PC-9 (cell line): Measurements from ENCODE around the gene TAS2R20. TPM values are rescaled to one million over a fixed set of nuclear protein-coding genes. Genes with fewer than 3 reads are reported as not detected.

Experiments
- BruUV-seq: library from RNA; stranded (reverse); fragments of 400-500 nt; replicated peaks from 2 replicates; lab custom pipeline; 2021; lab: Mats Ljungman, UMichigan
- CTCF ChIA-PET: fragments of 300-600 bp; sonication (Branson Sonifier 250); formaldehyde crosslinking; loops from one replicate; lab custom pipeline; 2022; ENCODE audit warnings: antibody characterized with exemption; lab: Charles Lee
- POLR2A ChIA-PET: fragments of 300-600 bp; sonication (Branson Sonifier 250); formaldehyde crosslinking; loops from one replicate; lab custom pipeline; 2022; ENCODE audit warnings: antibody characterized with exemption; ENCODE audit not compliant: unreplicated experiment; lab: Charles Lee
- DNase-seq, 2 experiments: peaks; one replicate each; pipeline versions ENCODE4 v3.0.0 to v3.0.0-alpha.2; 2015 to 2022; ENCODE audit warnings: mixed read lengths in 1 of 2
- H2AFZ ChIP-seq: fragments of 200-600 bp; sonication (generic); 2 replicates; pipeline ENCODE4 v1.8.1; 2017; ENCODE audit warnings: antibody characterized with exemption
- H3F3A ChIP-seq: fragments of 200-600 bp; sonication (generic); 2 replicates; pipeline ENCODE4 v1.8.1; 2017; ENCODE audit warnings: antibody characterized with exemption, mild to moderate bottlenecking, low read depth; ENCODE audit not compliant: insufficient read depth
- H3K27ac ChIP-seq: fragments of 200-600 bp; sonication (generic); 2 replicates; pipeline ENCODE4 v1.6.1; 2016; ENCODE audit warnings: mixed run types
- H3K27me3 ChIP-seq: fragments of 200-600 bp; sonication (generic); 2 replicates; pipeline ENCODE4 v1.6.1; 2016; ENCODE audit warnings: low read depth, mixed run types; ENCODE audit not compliant: insufficient read depth
- H3K36me3 ChIP-seq: fragments of 200-600 bp; sonication (generic); 2 replicates; pipeline ENCODE4 v1.6.1; 2016; ENCODE audit warnings: low read depth, mixed run types
- H3K4me1 ChIP-seq: fragments of 200-600 bp; sonication (generic); replicated peaks from 2 replicates; pipeline ENCODE4 v1.6.1; 2016; ENCODE audit warnings: mixed run types; ENCODE audit not compliant: insufficient read depth
- H3K4me2 ChIP-seq: fragments of 200-600 bp; sonication (generic); 2 replicates; pipeline ENCODE4 v1.6.1; 2017; ENCODE audit warnings: mixed run types
- H3K4me3 ChIP-seq: fragments of 200-600 bp; sonication (generic); 2 replicates; pipeline ENCODE4 v1.6.1; 2016; ENCODE audit warnings: mixed run types
- H3K79me2 ChIP-seq: fragments of 200-600 bp; sonication (generic); 2 replicates; pipeline ENCODE4 v1.6.1; 2017; ENCODE audit warnings: low read depth, mixed run types
- H3K9me2 ChIP-seq: fragments of 200-600 bp; sonication (generic); 2 replicates; pipeline ENCODE4 v1.8.1; 2017; ENCODE audit warnings: mild to moderate bottlenecking; ENCODE audit not compliant: insufficient read depth
- H3K9me3 ChIP-seq: fragments of 200-600 bp; sonication (generic); 2 replicates; pipeline ENCODE4 v1.8.1; 2016; ENCODE audit warnings: low read depth; ENCODE audit not compliant: insufficient read depth
- H4K20me1 ChIP-seq: fragments of 200-600 bp; sonication (generic); 2 replicates; pipeline ENCODE4 v1.8.1; 2017; ENCODE audit not compliant: insufficient read depth
- EZH2 ChIP-seq: fragments of 200-600 bp; sonication (generic); IDR thresholded peaks from 2 replicates; pipeline ENCODE4 v1.8.0; 2017; ENCODE audit warnings: antibody characterized with exemption, low read depth
- intact Hi-C: fragments of 100-400 bp; cut with micrococcal nuclease; formaldehyde crosslinking; loops from one replicate; pipeline ENCODE4 v1.10.0; 2022; ENCODE audit not compliant: unreplicated experiment
- total RNA-seq: library from RNA; stranded (reverse); gene quantifications from 2 replicates; pipeline ENCODE4 v1.2.3, GENCODE V29; 2021
- TF ChIP-seq, protein P1 (sequence below): fragments of 200-600 bp; sonication (generic); conservative IDR thresholded peaks from 2 replicates; pipeline ENCODE4 v1.6.1; 2017; ENCODE audit warnings: mixed run types, antibody characterized with exemption, mild to moderate bottlenecking, moderate library complexity

Gene TAS2R20
- total RNA-seq, 1 experiment from 2014 or later, result 2.6 TPM

DNA sequence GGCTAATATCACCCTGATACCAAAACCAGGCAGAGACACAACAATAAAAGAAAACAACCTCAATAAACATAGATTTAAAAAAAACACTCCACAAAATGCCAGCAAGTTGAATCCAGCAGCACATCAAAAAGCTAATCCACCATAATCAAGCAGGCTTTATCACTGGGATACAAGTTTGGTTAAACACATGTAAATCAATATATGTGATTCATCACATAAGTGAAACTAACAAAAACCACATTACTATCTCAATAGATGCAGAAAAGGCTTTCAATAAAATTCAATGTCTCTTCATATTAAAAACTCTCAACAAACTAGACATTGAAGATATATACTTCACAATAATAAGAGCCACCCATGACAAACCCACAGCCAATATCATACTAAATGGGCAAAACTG is 42.0 kb downstream of the TAS2R20 start:
- Histone ChIP-seq H3K79me2 (no peaks in the 10 kb centered on the region), H3K36me3 (no peaks in the 10 kb centered on the region), H2AFZ (no peak overlapping the region), H3K27ac (no peak overlapping the region), H3K9me3 (no peaks in the 10 kb centered on the region), H3K27me3 (no peaks in the 10 kb centered on the region), H3K9me2 (no peaks in the 10 kb centered on the region), H3K4me3 (no peak overlapping the region), H3F3A (no peaks in the 10 kb centered on the region), H4K20me1 (no peaks in the 10 kb centered on the region), H3K4me1 (no peaks in the 10 kb centered on the region), H3K4me2 (no peak overlapping the region)
- intact Hi-C loops, result no loop called here
- TF ChIP-seq, protein P1, sequence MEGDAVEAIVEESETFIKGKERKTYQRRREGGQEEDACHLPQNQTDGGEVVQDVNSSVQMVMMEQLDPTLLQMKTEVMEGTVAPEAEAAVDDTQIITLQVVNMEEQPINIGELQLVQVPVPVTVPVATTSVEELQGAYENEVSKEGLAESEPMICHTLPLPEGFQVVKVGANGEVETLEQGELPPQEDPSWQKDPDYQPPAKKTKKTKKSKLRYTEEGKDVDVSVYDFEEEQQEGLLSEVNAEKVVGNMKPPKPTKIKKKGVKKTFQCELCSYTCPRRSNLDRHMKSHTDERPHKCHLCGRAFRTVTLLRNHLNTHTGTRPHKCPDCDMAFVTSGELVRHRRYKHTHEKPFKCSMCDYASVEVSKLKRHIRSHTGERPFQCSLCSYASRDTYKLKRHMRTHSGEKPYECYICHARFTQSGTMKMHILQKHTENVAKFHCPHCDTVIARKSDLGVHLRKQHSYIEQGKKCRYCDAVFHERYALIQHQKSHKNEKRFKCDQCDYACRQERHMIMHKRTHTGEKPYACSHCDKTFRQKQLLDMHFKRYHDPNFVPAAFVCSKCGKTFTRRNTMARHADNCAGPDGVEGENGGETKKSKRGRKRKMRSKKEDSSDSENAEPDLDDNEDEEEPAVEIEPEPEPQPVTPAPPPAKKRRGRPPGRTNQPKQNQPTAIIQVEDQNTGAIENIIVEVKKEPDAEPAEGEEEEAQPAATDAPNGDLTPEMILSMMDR, result no peak
- TF ChIP-seq EZH2, result no peak
- ChIA-PET CTCF (no interaction called here), POLR2A (no interaction called here)
- no TSS peak for BruUV-seq
- no peak for DNase-seq

DNA sequence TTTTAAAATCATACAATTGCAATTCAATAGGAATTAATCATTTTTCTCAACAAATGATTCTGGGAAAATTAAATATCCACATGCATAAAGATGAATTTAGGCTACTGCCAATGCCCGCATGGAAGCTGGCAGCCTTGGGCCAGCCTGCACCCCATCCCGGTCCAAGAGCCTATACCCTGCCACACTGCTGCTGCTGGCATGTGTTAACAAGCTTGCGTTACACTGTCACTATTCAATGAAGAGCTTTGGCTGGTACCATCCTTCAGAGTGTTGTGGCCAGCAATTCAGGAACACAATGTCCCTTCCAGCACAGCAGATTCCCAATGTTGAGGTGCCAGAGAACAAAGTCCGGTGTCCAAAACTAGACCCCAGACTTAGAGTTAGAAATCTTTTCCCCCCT is 45.5 kb downstream of the TAS2R20 start:
- H3K4me3 ChIP-seq, result no peak overlapping the region
- DNase-seq, result no peak
- no TSS peak for BruUV-seq
- CTCF ChIA-PET, result no interaction called here
- TF ChIP-seq, protein P1, result no peak
- TF ChIP-seq EZH2, result no peak
- POLR2A ChIA-PET, result no interaction called here
- no peaks in the 10 kb centered on the region for H3K79me2 ChIP-seq
- H3K4me1 ChIP-seq, result no peaks in the 10 kb centered on the region
- H2AFZ ChIP-seq, result no peak overlapping the region
- intact Hi-C loops, result no loop called here
- H3K9me3 ChIP-seq, result no peaks in the 10 kb centered on the region
- H3K27ac ChIP-seq, result no peak overlapping the region
- H3K27me3 ChIP-seq, result no peaks in the 10 kb centered on the region
- no peak overlapping the region for H3K4me2 ChIP-seq
- H4K20me1 ChIP-seq, result no peaks in the 10 kb centered on the region
- no peaks in the 10 kb centered on the region for H3F3A ChIP-seq
- no peaks in the 10 kb centered on the region for H3K9me2 ChIP-seq
- H3K36me3 ChIP-seq, result no peaks in the 10 kb centered on the region

Other genes with a start within 250 kb of the TAS2R20 start
- not detected in 2 replicates for gene TAS2R7, start 195.7 kb downstream of the TAS2R20 start, total RNA-seq
- gene TAS2R8, start 191.0 kb downstream of the TAS2R20 start, total RNA-seq, result not detected in 2 replicates
- gene TAS2R9, start 188.1 kb downstream of the TAS2R20 start, total RNA-seq, result not detected in 2 replicates
- 1.4 and 2.2 TPM in 2 replicates for gene TAS2R10, start 171.9 kb downstream of the TAS2R20 start, total RNA-seq
- gene PRR4, start 148.8 kb downstream of the TAS2R20 start, total RNA-seq, result 5.1 and 7.1 TPM in 2 replicates
- 14.4 and 17.2 TPM in 2 replicates for gene PRH1, start 114.0 kb downstream of the TAS2R20 start, total RNA-seq
- 1.9 and 2.6 TPM in 2 replicates for gene TAS2R13, start 88.7 kb downstream of the TAS2R20 start, total RNA-seq
- gene PRH2, start 69.1 kb downstream of the TAS2R20 start, total RNA-seq, result not detected in 2 replicates
- gene TAS2R14, start 59.0 kb downstream of the TAS2R20 start, total RNA-seq, result 1.8 and 3.3 TPM in 2 replicates
- gene TAS2R50, start 11.4 kb downstream of the TAS2R20 start, total RNA-seq, result 1.6 and 2.3 TPM in 2 replicates
- 3.3 TPM in 2 replicates for gene TAS2R19, start 24.3 kb upstream of the TAS2R20 start, total RNA-seq
- 3.1 and 3.5 TPM in 2 replicates for gene TAS2R31, start 33.1 kb upstream of the TAS2R20 start, total RNA-seq
- 1.2 and 1.5 TPM in 2 replicates for gene TAS2R46, start 64.0 kb upstream of the TAS2R20 start, total RNA-seq
- gene TAS2R43, start 94.0 kb upstream of the TAS2R20 start, total RNA-seq, result 1.1 and 1.5 TPM in 2 replicates
- gene TAS2R30, start 136.3 kb upstream of the TAS2R20 start, total RNA-seq, result 2.9 and 3.1 TPM in 2 replicates
- gene SMIM10L1, start 172.9 kb upstream of the TAS2R20 start, total RNA-seq, result 7.9 and 10.8 TPM in 2 replicates
- gene TAS2R42, start 188.6 kb upstream of the TAS2R20 start, total RNA-seq, result not detected in 2 replicates